NCI-H446 treated with DMSO at 0.1 percent for 48 hours (cell line): ENCODE measurements around the gene H2AZ2.
A peak's percentile ranks its signal among the peaks of the same experiment; 100 is the strongest.
"Not testable (repeated sequence)": the region's sequence is repeated elsewhere in the genome, so short reads cannot be mapped to it uniquely, and the experiment has no call there.

ENCODE experiments used
- DNase-seq: peaks from one replicate; lab custom pipeline; 2025; lab: John Stamatoyannopoulos, UW

Gene H2AZ2

GRCh38 chr7:44814919-44815318, 33.0 kb downstream of the H2AZ2 start:
- DNase-seq: no peak

- DNase-seq: no peak
These were observed 36.3 kb downstream of the H2AZ2 start for GRCh38 chr7:44811571-44811970.

GRCh38 chr7:44811093-44811492, 36.8 kb downstream of the H2AZ2 start:
- DNase-seq: no peak

- no peak for DNase-seq
These were observed 38.9 kb downstream of the H2AZ2 start for GRCh38 chr7:44808914-44809393.

- no peak for DNase-seq
These were observed 41.9 kb downstream of the H2AZ2 start for GRCh38 chr7:44805950-44806349.

GRCh38 chr7:44803828-44804519, 43.9 kb downstream of the H2AZ2 start:
- not testable (repeated sequence) for DNase-seq

GRCh38 chr7:44802418-44803025, 45.4 kb downstream of the H2AZ2 start:
- DNase-seq: no peak

GRCh38 chr7:44801890-44802289, 46.0 kb downstream of the H2AZ2 start:
- DNase-seq: no peak

GRCh38 chr7:44799939-44800338, 47.9 kb downstream of the H2AZ2 start:
- DNase-seq: no peak

GRCh38 chr7:44798649-44799305, 49.1 kb downstream of the H2AZ2 start:
- DNase-seq: no peak

GRCh38 chr7:44797329-44798258, 50.3 kb downstream of the H2AZ2 start:
- peak; percentile 70 for DNase-seq

- peak; percentile 98 for DNase-seq
These were observed 51.2 kb downstream of the H2AZ2 start, which contains the start of gene PPIA for GRCh38 chr7:44796504-44797328. Gene PPIA, plus strand, starts transcription at chr7:44796681. Its CDS starts 44 bp downstream, at chr7:44796725.

- peak; percentile 56 for DNase-seq
These were observed 51.8 kb downstream of the H2AZ2 start for GRCh38 chr7:44796034-44796503.

- DNase-seq: no peak
These were observed 53.6 kb downstream of the H2AZ2 start for GRCh38 chr7:44794331-44794730.

GRCh38 chr7:44793919-44794318, 54.0 kb downstream of the H2AZ2 start:
- DNase-seq: no peak

- no peak for DNase-seq
These were observed 56.3 kb downstream of the H2AZ2 start for GRCh38 chr7:44791278-44792219.

- DNase-seq: no peak
These were observed 57.9 kb downstream of the H2AZ2 start for GRCh38 chr7:44789990-44790389.

- DNase-seq: no peak
These were observed 60.1 kb downstream of the H2AZ2 start for GRCh38 chr7:44787762-44788161.

GRCh38 chr7:44787041-44787440, 60.8 kb downstream of the H2AZ2 start:
- no peak for DNase-seq

- not testable (repeated sequence) for DNase-seq
These were observed 62.7 kb downstream of the H2AZ2 start for GRCh38 chr7:44785218-44785617.
